Gastrocnemius medialis (tissue), 4 donors: ENCODE data around the gene TBC1D22B. TPM values are rescaled to one million over a fixed set of nuclear protein-coding genes. Genes with fewer than 3 reads are reported as not detected.
A peak's percentile ranks its signal among the peaks of the same experiment; 100 is the strongest.
"Not testable (repeated sequence)": the region's sequence is repeated elsewhere in the genome, so short reads cannot be mapped to it uniquely, and the experiment has no call there.

Source experiments
- ATAC-seq, 2 donors: fragments of 150-250 bp; one replicate each; pipeline ENCODE4 v1.9.1; 2016
- DNase-seq, 2 donors: peaks; one replicate each; pipeline ENCODE4 v3.0.0-alpha.2; 2019
- H3K27ac ChIP-seq, 4 donors: fragments of 200-600 bp; sonication (generic); 1 replicate in 1 of 4; 2 replicates in 3 of 4; pipeline ENCODE4 v1.5.1; 2016 to 2018; ENCODE audit warnings: mild to moderate bottlenecking in 2 of 4, moderate library complexity in 1 of 4
- H3K27me3 ChIP-seq, 3 donors: fragments of 200-600 bp; sonication (generic) in 2 of 3; 1 replicate in 1 of 3; 2 replicates in 2 of 3; pipeline versions ENCODE4 v1.5.1 to v1.6.0; 2016 to 2019; ENCODE audit warnings: mild to moderate bottlenecking in 1 of 3, moderate library complexity in 1 of 3
- H3K36me3 ChIP-seq, 2 donors: fragments of 200-600 bp; sonication (generic) in 1 of 2; one replicate each; pipeline ENCODE4 v1.5.1; 2017 to 2018
- H3K4me1 ChIP-seq, 2 donors: fragments of 200-600 bp; sonication (generic) in 1 of 2; one replicate each; pipeline ENCODE4 v1.5.1; 2016 to 2017; ENCODE audit warnings: mild to moderate bottlenecking in 2 of 2
- H3K4me3 ChIP-seq, 4 donors: fragments of 200-600 bp; sonication (generic) in 3 of 4; 1 replicate in 1 of 4; 2 replicates in 3 of 4; pipeline ENCODE4 v1.5.1; 2016 to 2019; ENCODE audit warnings: mild to moderate bottlenecking in 2 of 4
- H3K9me3 ChIP-seq, 3 donors: fragments of 200-600 bp; sonication (generic) in 2 of 3; 1 replicate in 1 of 3; 2 replicates in 2 of 3; pipeline ENCODE4 v1.5.1; 2016 to 2019
- CTCF ChIP-seq, 5 experiments: fragments of 450-650 bp in 3 of 5; fragments of 200-600 bp in 2 of 5; sonication (generic) in 2 of 5; IDR thresholded peaks in 4 of 5; conservative IDR thresholded peaks in 1 of 5; 1 replicate in 4 of 5; 2 replicates in 1 of 5; pipeline ENCODE4 v1.5.1; 2016 to 2019; ENCODE audit warnings: antibody characterized with exemption in 5 of 5, mild to moderate bottlenecking in 3 of 5, moderate library complexity in 3 of 5
- POLR2A ChIP-seq, 2 donors: fragments of 450-650 bp; IDR thresholded peaks; one replicate each; pipeline ENCODE4 v1.6.1; 2017; ENCODE audit warnings: antibody characterized with exemption in 2 of 2, mild to moderate bottlenecking in 2 of 2, moderate library complexity in 2 of 2
- in situ Hi-C, 4 donors: fragments of 200-750 bp; cut with MboI; loops; one replicate each; pipeline versions ENCODE4 v1.15.0 to v1.8.0; 2017; ENCODE audit warnings: low sequenced_read_pairs in 4 of 4
- intact Hi-C: fragments of 100-400 bp; cut with DNase I; formaldehyde crosslinking; loops from one replicate; pipeline ENCODE4 v1.15.1; 2023; ENCODE audit warnings: low total_unique reads
- total RNA-seq, 4 donors: library from RNA; depleted of rRNA; stranded (reverse); fragments of >200 nt; gene quantifications; one replicate each; pipeline versions ENCODE4 v1.1.0 to v1.2.3, GENCODE V29; 2016

TBC1D22B gene
- total RNA-seq, 4 donors from 2014 or later = 6.3 to 12.3 (median 7.7) TPM

GRCh38 chr6:37303891-37304503 is 46.4 kb downstream of the TBC1D22B start:
- DNase-seq (no peak), ATAC-seq (no peak)
- intact Hi-C loops (no loop called here), in situ Hi-C loops (no loop called here)
- peaks cover 4 to 17% of the 10 kb centered on the region in 2 donors for H3K36me3 ChIP-seq
- peaks cover 8 to 9% of the 10 kb centered on the region in 2 donors for H3K4me1 ChIP-seq
- TF ChIP-seq POLR2A (IDR thresholded peaks at IDR 0.05) = no peak
- peak in 1 of 5 experiments; percentile 17 for TF ChIP-seq CTCF (IDR thresholded peaks at IDR 0.05 in 4 of 5, conservative IDR thresholded peaks at IDR 0.05 in 1 of 5)
- no peak overlapping the region for H3K4me3 ChIP-seq
- H3K9me3 ChIP-seq = no peaks in the 10 kb centered on the region
- no peaks in the 10 kb centered on the region for H3K27me3 ChIP-seq
- no peak overlapping the region for H3K27ac ChIP-seq

GRCh38 chr6:37304766-37305165 is 47.2 kb downstream of the TBC1D22B start:
- DNase-seq (no peak), ATAC-seq (no peak)
- Histone ChIP-seq H3K9me3 (no peaks in the 10 kb centered on the region), H3K4me1 (peaks cover 8 to 14% of the 10 kb centered on the region in 2 donors), H3K27ac (no peak overlapping the region), H3K4me3 (no peak overlapping the region), H3K36me3 (peaks cover 4 to 17% of the 10 kb centered on the region in 2 donors), H3K27me3 (no peaks in the 10 kb centered on the region)
- in situ Hi-C loops = no loop called here
- TF ChIP-seq CTCF (IDR thresholded peaks at IDR 0.05 in 4 of 5, conservative IDR thresholded peaks at IDR 0.05 in 1 of 5) (no peak), POLR2A (IDR thresholded peaks at IDR 0.05) (no peak)
- intact Hi-C loops = loop anchor here (5.0 kb wide), 1 partner anchor 128 kb away; the partner anchor contains the start of gene CMTR1

GRCh38 chr6:37305841-37306425 is 48.4 kb downstream of the TBC1D22B start:
- no peak overlapping the region for H3K4me3 ChIP-seq
- no peaks in the 10 kb centered on the region for H3K9me3 ChIP-seq
- no peak overlapping the region for H3K27ac ChIP-seq
- in situ Hi-C loops (no loop called here), intact Hi-C loops (loop anchor here (5.0 kb wide), 1 partner anchor 126 kb away; the partner anchor contains the start of gene CMTR1)
- H3K27me3 ChIP-seq = no peaks in the 10 kb centered on the region
- DNase-seq = no peak
- TF ChIP-seq CTCF (IDR thresholded peaks at IDR 0.05 in 4 of 5, conservative IDR thresholded peaks at IDR 0.05 in 1 of 5) (no peak), POLR2A (IDR thresholded peaks at IDR 0.05) (no peak)
- ATAC-seq = peak in 1 of 2 donors; percentile 24
- H3K4me1 ChIP-seq = peaks cover 8 to 14% of the 10 kb centered on the region in 2 donors
- peaks cover 4 to 17% of the 10 kb centered on the region in 2 donors for H3K36me3 ChIP-seq

GRCh38 chr6:37306624-37307222 is 49.2 kb downstream of the TBC1D22B start:
- intact Hi-C loops (loop anchor here (5.0 kb wide), 1 partner anchor 126 kb away; the partner anchor contains the start of gene CMTR1), in situ Hi-C loops (no loop called here)
- H3K27me3 ChIP-seq = no peaks in the 10 kb centered on the region
- H3K4me1 ChIP-seq = peaks cover 8 to 14% of the 10 kb centered on the region in 2 donors
- peaks cover 4 to 17% of the 10 kb centered on the region in 2 donors for H3K36me3 ChIP-seq
- TF ChIP-seq CTCF (IDR thresholded peaks at IDR 0.05 in 4 of 5, conservative IDR thresholded peaks at IDR 0.05 in 1 of 5) (no peak), POLR2A (IDR thresholded peaks at IDR 0.05) (no peak)
- DNase-seq (no peak), ATAC-seq (no peak)
- H3K9me3 ChIP-seq = no peaks in the 10 kb centered on the region
- no peak overlapping the region for H3K4me3 ChIP-seq
- no peak overlapping the region for H3K27ac ChIP-seq

GRCh38 chr6:37307484-37307883 is 49.9 kb downstream of the TBC1D22B start:
- H3K4me3 ChIP-seq, H3K27me3 ChIP-seq, ATAC-seq, DNase-seq, H3K27ac ChIP-seq, in situ Hi-C loops, H3K9me3 ChIP-seq: not testable (repeated sequence)
- Histone ChIP-seq H3K4me1 (peaks cover 8 to 14% of the 10 kb centered on the region in 2 donors), H3K36me3 (peaks cover 4 to 16% of the 10 kb centered on the region in 2 donors)
- intact Hi-C loops = loop anchor here (5.0 kb wide), 1 partner anchor 125 kb away; the partner anchor contains the start of gene CMTR1
